Epithelial cell of esophagus (primary cell): ENCODE measurements around the gene UNC5C.

Experiments used
- DNase-seq: peaks from one replicate; pipeline ENCODE4 v3.0.0; 2010; ENCODE audit warnings: low read depth
- H3K4me3 ChIP-seq: 2 replicates; pipeline ENCODE4 v1.5.1; 2011; ENCODE audit warnings: mild to moderate bottlenecking, low read length, control low read depth
- CTCF ChIP-seq: IDR thresholded peaks from 2 replicates; pipeline ENCODE4 v1.5.1; 2011; ENCODE audit warnings: low read depth, mild to moderate bottlenecking, low read length, control low read depth, inconsistent platforms; ENCODE audit not compliant: insufficient read depth; ENCODE audit errors: missing control alignments

UNC5C gene

GRCh38 chr4:95217197-95217596 lies 331.6 kb downstream of the UNC5C start:
- TF ChIP-seq CTCF: no peak
- H3K4me3 ChIP-seq: no peak overlapping the region
- no peak for DNase-seq

GRCh38 chr4:95216636-95217035 lies 332.1 kb downstream of the UNC5C start:
- DNase-seq: no peak
- H3K4me3 ChIP-seq: no peak overlapping the region
- no peak for TF ChIP-seq CTCF

- DNase-seq: no peak
- no peak for TF ChIP-seq CTCF
- no peak overlapping the region for H3K4me3 ChIP-seq
These were observed 332.7 kb downstream of the UNC5C start for GRCh38 chr4:95215991-95216605.

GRCh38 chr4:95215043-95215442 lies 333.7 kb downstream of the UNC5C start:
- no peak for TF ChIP-seq CTCF
- H3K4me3 ChIP-seq: no peak overlapping the region
- no peak for DNase-seq

GRCh38 chr4:95214408-95214807 lies 334.4 kb downstream of the UNC5C start:
- DNase-seq: no peak
- H3K4me3 ChIP-seq: no peak overlapping the region
- TF ChIP-seq CTCF: no peak

GRCh38 chr4:95213366-95213765 lies 335.4 kb downstream of the UNC5C start:
- DNase-seq: no peak
- no peak overlapping the region for H3K4me3 ChIP-seq
- no peak for TF ChIP-seq CTCF

- TF ChIP-seq CTCF: no peak
- no peak overlapping the region for H3K4me3 ChIP-seq
These were observed 336.1 kb downstream of the UNC5C start for GRCh38 chr4:95212692-95213091.

More at GRCh38 chr4:95212692-95213091, 336.1 kb downstream of the UNC5C start:
- DNase-seq: no peak
